Measurements from ENCODE around the gene DCT.
"Not testable (repeated sequence)": the region's sequence is repeated elsewhere in the genome, so short reads cannot be mapped to it uniquely, and the experiment has no call there.

The DCT gene

DNA sequence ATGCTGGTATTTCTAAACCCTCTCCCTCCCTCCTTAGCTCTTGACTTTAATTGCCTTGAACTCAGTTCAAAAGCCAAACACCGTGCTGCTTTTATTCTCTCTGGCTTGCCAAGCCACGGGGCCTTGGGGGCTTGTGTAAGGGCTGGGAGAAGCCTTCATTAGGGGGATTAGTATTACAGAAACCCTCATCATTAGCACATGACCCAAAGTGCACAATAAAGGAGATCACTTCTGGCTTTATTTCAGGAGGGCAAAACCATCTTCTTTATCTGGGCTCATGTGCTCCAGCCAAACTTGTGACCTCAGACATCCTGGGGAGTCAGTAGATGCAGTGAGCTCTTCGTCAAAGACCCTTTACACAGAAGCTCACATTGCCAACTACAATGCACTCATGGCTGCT lies at the start of gene DCT:
DCT (minus strand) TSS at position 67 of the 400 bp plus-strand sequence. CDS start 427 bp downstream, outside the sequence.
- DNase-seq (ENCODE audit: low read depth) = no peak

- DNase-seq (ENCODE audit: low read depth) = not testable (repeated sequence)
These were observed 47.5 kb upstream of the DCT start for GRCh38 chr13:94526956-94527355.

GRCh38 chr13:94525781-94526180 lies 46.3 kb upstream of the DCT start:
- no peak for DNase-seq (ENCODE audit: low read depth)

DNA sequence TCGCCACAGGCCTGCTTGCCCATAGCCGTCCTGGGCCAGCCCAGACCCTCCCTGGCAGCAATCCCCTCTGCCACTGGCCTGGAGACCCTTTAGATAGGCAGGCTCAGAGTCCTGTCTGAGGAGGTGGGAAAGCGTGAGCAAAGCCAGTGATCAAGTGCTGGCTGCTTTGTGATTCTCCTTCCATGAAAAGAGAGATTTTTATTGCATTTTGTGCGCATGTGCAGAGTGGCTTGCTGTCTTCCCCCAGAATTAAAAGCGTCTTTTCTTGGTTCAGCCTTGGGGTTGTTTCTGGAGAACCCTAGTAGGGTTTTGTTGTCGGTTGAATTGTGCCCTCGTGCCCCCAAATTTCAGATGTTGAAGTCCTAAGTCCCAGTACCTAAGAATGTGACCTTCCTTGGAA lies 44.9 kb upstream of the DCT start:
- DNase-seq (ENCODE audit: low read depth) = no peak

GRCh38 chr13:94520001-94520400 lies 40.5 kb upstream of the DCT start:
- DNase-seq (ENCODE audit: low read depth) = no peak

- DNase-seq (ENCODE audit: low read depth) = no peak
These were observed 37.0 kb upstream of the DCT start for GRCh38 chr13:94516456-94516855.

GRCh38 chr13:94515911-94516310 lies 36.4 kb upstream of the DCT start:
- no peak for DNase-seq (ENCODE audit: low read depth)

DNA sequence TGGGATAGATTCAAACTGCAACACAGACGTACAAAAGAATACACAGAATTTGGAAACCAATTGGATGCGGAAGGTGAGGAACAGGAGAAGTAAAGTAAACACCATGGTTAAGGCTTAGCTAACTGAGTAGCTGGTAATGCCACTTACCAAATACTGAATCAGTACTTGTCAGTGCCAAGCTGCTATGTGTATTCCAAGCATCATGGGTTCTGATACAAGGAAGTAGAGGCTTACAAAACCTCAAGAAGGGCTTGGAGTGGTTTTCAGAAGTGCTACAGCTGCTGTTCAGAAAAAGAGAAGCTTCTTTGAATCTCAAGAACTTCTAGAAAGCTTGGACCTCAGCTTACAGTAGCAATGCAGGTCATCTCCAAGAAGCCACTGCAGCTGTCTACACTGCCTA lies 35.9 kb upstream of the DCT start:
- DNase-seq (ENCODE audit: low read depth) = no peak

GRCh38 chr13:94513026-94513425 lies 33.5 kb upstream of the DCT start:
- no peak for DNase-seq (ENCODE audit: low read depth)

- DNase-seq (ENCODE audit: low read depth) = no peak
These were observed 26.2 kb upstream of the DCT start for GRCh38 chr13:94505730-94506129.

DNA sequence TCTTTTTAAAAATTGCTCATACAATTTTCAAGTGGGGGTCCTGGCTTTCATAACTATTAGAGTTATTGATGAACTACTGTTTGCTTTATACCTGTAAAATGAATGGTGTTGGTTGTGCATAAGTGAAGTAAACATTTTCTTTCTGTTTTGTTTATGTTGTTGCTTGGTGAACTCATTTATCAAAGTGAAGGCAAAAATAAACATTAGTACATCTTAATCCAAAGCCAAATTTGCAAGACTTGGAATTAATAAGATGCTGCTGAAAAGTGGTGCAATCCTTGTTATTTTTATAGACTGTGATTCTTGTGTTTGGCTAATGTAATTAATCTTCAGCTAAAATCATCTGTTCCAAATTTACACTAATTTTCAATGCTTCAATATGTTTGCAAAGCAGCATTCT lies 24.4 kb upstream of the DCT start:
- DNase-seq (ENCODE audit: low read depth) = no peak

GRCh38 chr13:94498831-94499230 lies 19.3 kb upstream of the DCT start:
- DNase-seq (ENCODE audit: low read depth) = not testable (repeated sequence)

GRCh38 chr13:94495806-94496205 lies 16.3 kb upstream of the DCT start:
- no peak for DNase-seq (ENCODE audit: low read depth)

GRCh38 chr13:94494026-94494425 lies 14.5 kb upstream of the DCT start:
- no peak for DNase-seq (ENCODE audit: low read depth)

- DNase-seq (ENCODE audit: low read depth) = no peak
These were observed 7.6 kb upstream of the DCT start for GRCh38 chr13:94487043-94487442.

DNA sequence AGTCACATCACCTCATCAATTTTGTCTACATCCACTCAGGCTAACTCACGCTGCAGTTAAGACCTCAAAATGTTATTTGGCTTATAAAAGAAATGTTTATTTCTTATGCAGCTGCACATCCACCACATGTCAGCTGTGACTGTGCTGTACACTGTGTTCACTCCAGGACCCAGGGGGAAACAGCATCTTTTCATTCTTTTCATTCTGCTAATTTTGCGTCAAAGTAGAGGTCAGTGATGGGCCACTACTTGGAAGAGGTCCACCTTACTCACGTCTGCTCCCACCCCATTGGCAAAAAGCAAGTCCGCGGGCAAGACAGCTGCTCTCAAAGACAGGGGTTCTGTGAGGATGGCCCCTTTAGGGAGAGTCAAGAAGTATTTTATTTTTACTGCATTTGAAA lies 4.5 kb upstream of the DCT start:
- DNase-seq (ENCODE audit: low read depth) = no peak

DNA sequence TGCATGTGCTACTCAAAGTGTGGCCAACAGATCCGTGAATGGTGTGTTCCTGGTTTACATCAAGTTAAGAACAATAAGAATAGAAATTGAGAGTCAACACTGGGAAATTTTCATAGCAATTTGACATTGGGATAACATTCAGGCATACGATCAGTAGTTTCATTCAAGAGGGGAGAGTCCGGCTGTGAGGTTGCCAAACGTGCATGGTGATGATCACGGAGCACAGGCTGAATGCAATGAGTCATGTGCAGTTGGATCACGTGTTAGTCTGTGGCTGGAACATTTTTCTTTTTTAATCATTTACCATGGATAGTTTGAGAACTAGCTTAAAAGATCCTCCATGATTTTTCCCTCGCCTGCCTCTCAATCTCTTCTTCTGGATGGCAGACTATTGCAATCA lies 2.5 kb upstream of the DCT start:
- peak; percentile 11 for DNase-seq (ENCODE audit: low read depth)

GRCh38 chr13:94480672-94481145 lies 1.2 kb upstream of the DCT start:
- DNase-seq (ENCODE audit: low read depth) = peak; percentile 17

DNA sequence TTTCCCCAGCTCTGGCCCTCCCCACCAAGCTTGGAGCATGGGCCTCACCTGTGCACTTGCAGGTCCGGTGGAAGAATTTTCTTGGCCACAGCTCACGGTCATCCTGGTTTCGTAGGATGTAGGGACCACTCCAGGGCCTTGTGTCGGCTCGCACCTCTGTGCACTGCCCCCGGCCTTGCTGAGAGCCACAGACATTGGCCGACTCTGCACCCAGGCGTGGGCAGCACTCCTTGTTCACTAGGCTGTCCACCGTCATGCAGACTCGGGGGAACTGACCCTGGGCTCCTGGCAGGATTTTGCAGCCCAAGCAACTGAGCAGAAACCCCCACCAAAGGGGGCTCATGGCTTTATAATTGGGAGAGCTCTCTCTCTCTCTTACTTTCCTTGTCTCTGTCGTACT lies 569 bp downstream of the DCT start:
- DNase-seq (ENCODE audit: low read depth) = no peak

DNA sequence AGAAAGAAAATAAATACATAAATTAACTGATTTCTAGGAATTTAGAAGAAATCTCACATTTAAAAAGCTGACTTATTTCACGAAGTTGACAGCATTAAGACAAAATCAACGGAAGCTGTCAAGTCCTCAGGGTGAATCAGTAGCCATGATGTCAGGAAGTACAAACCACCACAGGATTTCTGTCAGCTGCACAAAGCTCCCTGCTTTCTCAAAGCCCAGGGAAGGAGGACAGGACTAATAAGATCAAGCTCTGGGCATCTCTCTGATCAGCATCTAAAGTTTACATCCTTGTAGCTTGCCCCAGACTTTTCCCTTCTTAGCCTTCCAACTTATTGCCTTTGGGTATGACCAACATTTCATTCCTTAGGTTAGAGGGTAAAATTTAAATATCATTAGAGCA lies 9.4 kb downstream of the DCT start:
- no peak for DNase-seq (ENCODE audit: low read depth)

DNA sequence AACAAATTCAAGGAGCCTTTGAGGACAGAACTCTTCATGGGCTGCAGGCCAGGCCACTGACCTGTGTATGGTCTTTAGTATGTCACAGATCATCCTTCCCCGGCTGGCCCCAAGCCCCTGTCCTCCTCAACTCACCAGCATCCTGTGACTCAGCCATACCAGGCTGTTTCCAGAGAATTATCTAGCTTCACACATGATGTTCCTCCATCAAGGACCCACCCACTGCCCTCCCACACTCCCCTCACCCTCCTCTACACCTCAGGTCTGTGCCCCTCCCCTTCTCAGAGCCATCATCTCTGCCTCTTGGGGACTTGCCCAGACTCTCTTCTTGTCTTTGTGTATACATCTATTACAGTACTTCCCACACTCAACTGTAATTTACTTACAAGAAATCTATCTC lies 14.7 kb downstream of the DCT start:
- no peak for DNase-seq (ENCODE audit: low read depth)

DNA sequence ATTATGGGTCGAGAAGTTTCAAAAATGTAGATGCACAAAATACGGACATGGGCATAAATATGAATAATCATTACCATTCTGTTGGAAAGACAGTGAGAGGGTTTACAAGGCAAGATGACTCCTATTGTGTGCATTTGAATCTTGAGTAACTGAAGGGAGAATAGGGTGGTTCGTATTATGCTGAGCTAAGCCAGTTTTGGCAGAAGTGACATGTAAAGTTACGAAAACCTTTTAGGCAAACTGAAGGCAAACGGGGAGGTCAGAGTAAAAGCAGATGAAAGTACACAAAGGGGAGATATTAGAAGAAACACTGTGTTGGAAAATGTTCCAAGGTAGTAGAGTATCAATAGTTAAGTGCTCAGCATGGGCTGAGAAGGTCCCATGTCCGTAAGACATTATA lies 16.8 kb downstream of the DCT start:
- no peak for DNase-seq (ENCODE audit: low read depth)

GRCh38 chr13:94459116-94459515 lies 20.4 kb downstream of the DCT start:
- DNase-seq (ENCODE audit: low read depth) = no peak

DNA sequence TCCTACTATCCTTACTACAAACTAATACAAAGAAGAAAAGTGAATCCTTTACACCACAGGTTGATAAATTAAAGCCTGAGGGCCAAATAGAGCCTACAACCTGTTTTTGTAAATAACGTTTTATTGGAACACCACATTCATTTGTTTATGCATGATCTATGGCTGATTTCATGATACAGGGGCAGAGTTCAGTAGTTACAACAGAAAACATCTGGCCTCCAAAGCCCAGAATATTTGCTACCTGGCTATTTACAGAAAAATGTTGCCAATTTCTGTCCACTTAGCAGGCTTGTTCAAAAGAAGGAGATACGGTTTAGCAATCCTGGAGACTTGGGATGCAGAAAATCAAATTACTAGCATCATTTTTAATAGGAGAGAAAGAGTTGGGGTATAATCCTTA lies 24.1 kb downstream of the DCT start:
- DNase-seq (ENCODE audit: low read depth) = no peak

- DNase-seq (ENCODE audit: low read depth) = no peak
These were observed 24.6 kb downstream of the DCT start for GRCh38 chr13:94454906-94455305.

Measured in GM04504 (cell line).